Activated T-helper 1 cell treated with anti-CD3 and anti-CD28 coated beads, Interleukin-2, amount 50 U/mL, for 16 hours (primary cell): ENCODE results near the gene C1orf21.

Experiments
- DNase-seq, 2 donors: peaks; one replicate each; pipeline ENCODE4 v3.0.0-alpha.2; 2020; ENCODE audit warnings: low read depth in 1 of 2, low spot score in 1 of 2

Gene C1orf21

GRCh38 chr1:184412472-184412871 lies 25.6 kb downstream of the C1orf21 start:
- no peak for DNase-seq

- no peak for DNase-seq
These were observed 29.7 kb downstream of the C1orf21 start for GRCh38 chr1:184416481-184416880.

- DNase-seq, result no peak
These were observed 30.1 kb downstream of the C1orf21 start for GRCh38 chr1:184416946-184417345.

GRCh38 chr1:184417916-184418315 lies 31.1 kb downstream of the C1orf21 start:
- DNase-seq, result no peak

GRCh38 chr1:184418652-184419349 lies 32.0 kb downstream of the C1orf21 start:
- DNase-seq, result no peak

- DNase-seq, result no peak
These were observed 32.7 kb downstream of the C1orf21 start for GRCh38 chr1:184419350-184420161.

GRCh38 chr1:184422490-184423233 lies 35.8 kb downstream of the C1orf21 start:
- no peak for DNase-seq

GRCh38 chr1:184423649-184424048 lies 36.8 kb downstream of the C1orf21 start:
- DNase-seq, result no peak

- DNase-seq, result no peak
These were observed 37.3 kb downstream of the C1orf21 start for GRCh38 chr1:184424157-184424556.

GRCh38 chr1:184424945-184425344 lies 38.1 kb downstream of the C1orf21 start:
- DNase-seq, result no peak

- no peak for DNase-seq
These were observed 38.8 kb downstream of the C1orf21 start for GRCh38 chr1:184425449-184426277.

- DNase-seq, result no peak
These were observed 39.4 kb downstream of the C1orf21 start for GRCh38 chr1:184426278-184426674.

GRCh38 chr1:184427722-184428121 lies 40.9 kb downstream of the C1orf21 start:
- DNase-seq, result no peak

GRCh38 chr1:184428604-184429003 lies 41.8 kb downstream of the C1orf21 start:
- DNase-seq, result no peak

GRCh38 chr1:184429335-184429734 lies 42.5 kb downstream of the C1orf21 start:
- DNase-seq, result no peak

- DNase-seq, result no peak
These were observed 47.2 kb downstream of the C1orf21 start for GRCh38 chr1:184433956-184434502.

- no peak for DNase-seq
These were observed 50.5 kb downstream of the C1orf21 start for GRCh38 chr1:184437291-184437690.

GRCh38 chr1:184438363-184438762 lies 51.5 kb downstream of the C1orf21 start:
- no peak for DNase-seq

GRCh38 chr1:184442260-184442659 lies 55.4 kb downstream of the C1orf21 start:
- DNase-seq, result no peak

- DNase-seq, result no peak
These were observed 56.4 kb downstream of the C1orf21 start for GRCh38 chr1:184443201-184443600.

GRCh38 chr1:184443624-184444023 lies 56.8 kb downstream of the C1orf21 start:
- DNase-seq, result no peak
